Stimulated activated CD4-positive, alpha-beta T cell treated with anti-CD3 and anti-CD28 coated beads, TNF-alpha, amount 100 ng/mL, for 24 hours (primary cell): ENCODE results near the gene TBL1Y.
"Not testable (repeated sequence)": the region's sequence is repeated elsewhere in the genome, so short reads cannot be mapped to it uniquely, and the experiment has no call there.

Experiments
- DNase-seq, 3 experiments: peaks; one replicate each; pipeline ENCODE4 v3.0.0-alpha.2; 2020; ENCODE audit warnings: low read depth in 3 of 3

TBL1Y gene

GRCh38 chrY:7080548-7080947, 170.1 kb downstream of the TBL1Y start:
- not testable (repeated sequence) for DNase-seq

GRCh38 chrY:7085606-7086005, 175.1 kb downstream of the TBL1Y start:
- peak; percentile 21 to 67 (median 43) for DNase-seq

GRCh38 chrY:7092836-7093235, 182.3 kb downstream of the TBL1Y start:
- no peak for DNase-seq

GRCh38 chrY:7094365-7094764, 183.9 kb downstream of the TBL1Y start:
- no peak for DNase-seq

GRCh38 chrY:7097021-7097420, 186.5 kb downstream of the TBL1Y start:
- DNase-seq: no peak

GRCh38 chrY:7099742-7100141, 189.2 kb downstream of the TBL1Y start:
- no peak for DNase-seq

- no peak for DNase-seq
These were observed 192.2 kb downstream of the TBL1Y start for GRCh38 chrY:7102680-7103079.

- DNase-seq: no peak
These were observed 196.7 kb downstream of the TBL1Y start for GRCh38 chrY:7107179-7107578.

GRCh38 chrY:7110086-7110485, 199.6 kb downstream of the TBL1Y start:
- no peak for DNase-seq

- DNase-seq: no peak
These were observed 205.4 kb downstream of the TBL1Y start for GRCh38 chrY:7115871-7116270.

- DNase-seq: no peak
These were observed 211.7 kb downstream of the TBL1Y start for GRCh38 chrY:7122202-7122601.

GRCh38 chrY:7125136-7126056, 214.9 kb downstream of the TBL1Y start:
- DNase-seq: no peak

- no peak for DNase-seq
These were observed 217.7 kb downstream of the TBL1Y start for GRCh38 chrY:7128211-7128610.
